Fibroblast of lung (primary cell): ENCODE measurements around the gene ZNF554.

Experiments used
- CTCF ChIP-seq, 2 donors: IDR thresholded peaks in 1 of 2; conservative IDR thresholded peaks in 1 of 2; 1 replicate in 1 of 2; 2 replicates in 1 of 2; pipeline ENCODE4 v1.5.1; 2011 to 2012; ENCODE audit warnings: low read length in 2 of 2, control low read depth in 1 of 2, inconsistent platforms in 1 of 2, low read depth in 1 of 2, mild to moderate bottlenecking in 1 of 2
- EZH2 ChIP-seq: IDR thresholded peaks from 2 replicates; pipeline ENCODE4 v1.5.1; 2012; ENCODE audit warnings: low read length, control low read depth, mild to moderate bottlenecking; ENCODE audit errors: missing control alignments

- TF ChIP-seq CTCF (conservative IDR thresholded peaks at IDR 0.05 in 1 of 2, IDR thresholded peaks at IDR 0.05 in 1 of 2; ENCODE audit: low read depth in 1 of 2, low read length in 2 of 2) (no peak), EZH2 (no peak)
Measured at GRCh38 chr19:2813235-2814160, 6.2 kb upstream of the ZNF554 start.
